Measurements from ENCODE around the gene CASR. TPM values are rescaled to one million over a fixed set of nuclear protein-coding genes. Genes with fewer than 3 reads are reported as not detected.

The CASR gene
- total and polyA plus RNA-seq, 2 donors from 2014 or later, result 14.8 to 72.8 TPM

DNA sequence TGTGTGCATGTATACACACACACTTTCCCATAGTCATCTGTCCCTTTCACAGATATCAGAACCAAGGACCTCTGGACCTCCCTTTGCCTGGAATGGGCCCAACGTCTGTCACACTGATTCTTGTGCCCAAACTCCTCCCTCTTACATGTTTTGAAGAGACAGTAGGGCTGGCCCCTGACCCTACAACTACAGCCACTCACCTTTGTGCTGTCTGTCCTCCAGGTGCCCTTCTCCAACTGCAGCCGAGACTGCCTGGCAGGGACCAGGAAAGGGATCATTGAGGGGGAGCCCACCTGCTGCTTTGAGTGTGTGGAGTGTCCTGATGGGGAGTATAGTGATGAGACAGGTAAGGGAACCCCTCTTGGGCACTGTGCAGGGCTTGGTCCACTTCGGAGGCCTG lies 98.4 kb downstream of the CASR start:
- TF ChIP-seq, protein P1, sequence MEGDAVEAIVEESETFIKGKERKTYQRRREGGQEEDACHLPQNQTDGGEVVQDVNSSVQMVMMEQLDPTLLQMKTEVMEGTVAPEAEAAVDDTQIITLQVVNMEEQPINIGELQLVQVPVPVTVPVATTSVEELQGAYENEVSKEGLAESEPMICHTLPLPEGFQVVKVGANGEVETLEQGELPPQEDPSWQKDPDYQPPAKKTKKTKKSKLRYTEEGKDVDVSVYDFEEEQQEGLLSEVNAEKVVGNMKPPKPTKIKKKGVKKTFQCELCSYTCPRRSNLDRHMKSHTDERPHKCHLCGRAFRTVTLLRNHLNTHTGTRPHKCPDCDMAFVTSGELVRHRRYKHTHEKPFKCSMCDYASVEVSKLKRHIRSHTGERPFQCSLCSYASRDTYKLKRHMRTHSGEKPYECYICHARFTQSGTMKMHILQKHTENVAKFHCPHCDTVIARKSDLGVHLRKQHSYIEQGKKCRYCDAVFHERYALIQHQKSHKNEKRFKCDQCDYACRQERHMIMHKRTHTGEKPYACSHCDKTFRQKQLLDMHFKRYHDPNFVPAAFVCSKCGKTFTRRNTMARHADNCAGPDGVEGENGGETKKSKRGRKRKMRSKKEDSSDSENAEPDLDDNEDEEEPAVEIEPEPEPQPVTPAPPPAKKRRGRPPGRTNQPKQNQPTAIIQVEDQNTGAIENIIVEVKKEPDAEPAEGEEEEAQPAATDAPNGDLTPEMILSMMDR (IDR thresholded peaks at IDR 0.05; ENCODE audit: borderline replicate concordance, extremely low read depth, insufficient read depth), result no peak
- Histone ChIP-seq H3K4me3 (ENCODE audit: low read length in 3 of 3) (no peak overlapping the region), H3K36me3 (ENCODE audit: control insufficient read depth in 2 of 3, insufficient read depth in 3 of 3, low read length in 3 of 3) (no peaks in the 10 kb centered on the region), H3K9ac (ENCODE audit: low read length in 3 of 3) (no peak overlapping the region), H3K9me3 (ENCODE audit: control insufficient read depth in 2 of 3, insufficient read depth in 1 of 3, low read length in 3 of 3) (no peaks in the 10 kb centered on the region), H3K27me3 (ENCODE audit: control insufficient read depth, insufficient read depth, low read length) (no peaks in the 10 kb centered on the region), H3K4me1 (ENCODE audit: control insufficient read depth in 2 of 3, insufficient read depth in 2 of 3, low read depth in 1 of 3, low read length in 3 of 3) (no peaks in the 10 kb centered on the region), H3K27ac (ENCODE audit: low read depth in 2 of 2, low read length in 2 of 2) (no peak overlapping the region)
- no peak for FAIRE-seq
- intact Hi-C loops (cut with DNase I), result no loop called here
- no peak for DNase-seq

GRCh38 chr3:122283796-122284445 lies 100.5 kb downstream of the CASR start:
- H3K27ac ChIP-seq (ENCODE audit: low read depth in 2 of 2, low read length in 2 of 2), result no peak overlapping the region
- no peak overlapping the region for H3K4me3 ChIP-seq (ENCODE audit: low read length in 3 of 3)
- H3K27me3 ChIP-seq (ENCODE audit: control insufficient read depth, insufficient read depth, low read length), result no peaks in the 10 kb centered on the region
- FAIRE-seq (no peak), DNase-seq (no peak)
- H3K9me3 ChIP-seq (ENCODE audit: control insufficient read depth in 2 of 3, insufficient read depth in 1 of 3, low read length in 3 of 3), result no peaks in the 10 kb centered on the region
- no peaks in the 10 kb centered on the region for H3K4me1 ChIP-seq (ENCODE audit: control insufficient read depth in 2 of 3, insufficient read depth in 2 of 3, low read depth in 1 of 3, low read length in 3 of 3)
- no peak overlapping the region for H3K9ac ChIP-seq (ENCODE audit: low read length in 3 of 3)
- TF ChIP-seq, protein P1 (IDR thresholded peaks at IDR 0.05; ENCODE audit: borderline replicate concordance, extremely low read depth, insufficient read depth), result no peak
- no peaks in the 10 kb centered on the region for H3K36me3 ChIP-seq (ENCODE audit: control insufficient read depth in 2 of 3, insufficient read depth in 3 of 3, low read length in 3 of 3)
- intact Hi-C loops (cut with DNase I), result no loop called here

DNA sequence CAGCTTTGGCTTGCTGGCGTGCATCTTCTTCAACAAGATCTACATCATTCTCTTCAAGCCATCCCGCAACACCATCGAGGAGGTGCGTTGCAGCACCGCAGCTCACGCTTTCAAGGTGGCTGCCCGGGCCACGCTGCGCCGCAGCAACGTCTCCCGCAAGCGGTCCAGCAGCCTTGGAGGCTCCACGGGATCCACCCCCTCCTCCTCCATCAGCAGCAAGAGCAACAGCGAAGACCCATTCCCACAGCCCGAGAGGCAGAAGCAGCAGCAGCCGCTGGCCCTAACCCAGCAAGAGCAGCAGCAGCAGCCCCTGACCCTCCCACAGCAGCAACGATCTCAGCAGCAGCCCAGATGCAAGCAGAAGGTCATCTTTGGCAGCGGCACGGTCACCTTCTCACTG lies 101.0 kb downstream of the CASR start:
- TF ChIP-seq, protein P1 (IDR thresholded peaks at IDR 0.05; ENCODE audit: borderline replicate concordance, extremely low read depth, insufficient read depth), result no peak
- H3K9me3 ChIP-seq (ENCODE audit: control insufficient read depth in 2 of 3, insufficient read depth in 1 of 3, low read length in 3 of 3), result no peaks in the 10 kb centered on the region
- FAIRE-seq (no peak), DNase-seq (no peak)
- H3K36me3 ChIP-seq (ENCODE audit: control insufficient read depth in 2 of 3, insufficient read depth in 3 of 3, low read length in 3 of 3), result no peaks in the 10 kb centered on the region
- no peaks in the 10 kb centered on the region for H3K27me3 ChIP-seq (ENCODE audit: control insufficient read depth, insufficient read depth, low read length)
- H3K9ac ChIP-seq (ENCODE audit: low read length in 3 of 3), result no peak overlapping the region
- intact Hi-C loops (cut with DNase I), result no loop called here
- H3K27ac ChIP-seq (ENCODE audit: low read depth in 2 of 2, low read length in 2 of 2), result no peak overlapping the region
- H3K4me3 ChIP-seq (ENCODE audit: low read length in 3 of 3), result no peak overlapping the region
- H3K4me1 ChIP-seq (ENCODE audit: control insufficient read depth in 2 of 3, insufficient read depth in 2 of 3, low read depth in 1 of 3, low read length in 3 of 3), result no peaks in the 10 kb centered on the region

- Histone ChIP-seq H3K9me3 (ENCODE audit: control insufficient read depth in 2 of 3, insufficient read depth in 1 of 3, low read length in 3 of 3) (no peaks in the 10 kb centered on the region), H3K4me3 (ENCODE audit: low read length in 3 of 3) (no peak overlapping the region), H3K27me3 (ENCODE audit: control insufficient read depth, insufficient read depth, low read length) (no peaks in the 10 kb centered on the region), H3K4me1 (ENCODE audit: control insufficient read depth in 2 of 3, insufficient read depth in 2 of 3, low read depth in 1 of 3, low read length in 3 of 3) (peaks cover 0 to 42% (median 24%) of the 10 kb centered on the region in 3 donors), H3K36me3 (ENCODE audit: control insufficient read depth in 2 of 3, insufficient read depth in 3 of 3, low read length in 3 of 3) (no peaks in the 10 kb centered on the region), H3K9ac (ENCODE audit: low read length in 3 of 3) (peak overlapping the region in 1 of 3 donors; percentile 28), H3K27ac (ENCODE audit: low read depth in 2 of 2, low read length in 2 of 2) (peak overlapping the region; percentile 32 to 63)
- DNase-seq, result peak in 2 of 5 donors; percentile 8 to 21
- FAIRE-seq, result peak; percentile 88
- TF ChIP-seq, protein P1 (IDR thresholded peaks at IDR 0.05; ENCODE audit: borderline replicate concordance, extremely low read depth, insufficient read depth), result no peak
- intact Hi-C loops (cut with DNase I), result no loop called here
Observed at GRCh38 chr3:122294359-122294758, 110.9 kb downstream of the CASR start.
